ENCODE results near the gene RAE1.
A peak's percentile ranks its signal among the peaks of the same experiment; 100 is the strongest.

The RAE1 gene

GRCh38 chr20:57322476-57322875 lies 28.6 kb upstream of the RAE1 start:
- no peak for DNase-seq
- H3K36me3 ChIP-seq (replicated peaks), result no peaks in the 10 kb centered on the region
- TF ChIP-seq CTCF (IDR thresholded peaks at IDR 0.05; ENCODE audit: low read depth, low read length, missing control alignments), result no peak
- H3K4me3 ChIP-seq (ENCODE audit: low read depth, low read length), result no peak overlapping the region
- no peak overlapping the region for H3K27ac ChIP-seq
- in situ Hi-C loops (cut with HindIII; ENCODE audit: low pct_ligation_motif_present, low sequenced_read_pairs), result no loop called here
- peaks cover 6% of the 10 kb centered on the region for H3K27me3 ChIP-seq (replicated peaks)

GRCh38 chr20:57323034-57323433 lies 28.0 kb upstream of the RAE1 start:
- peak; percentile 5 for DNase-seq
- Histone ChIP-seq H3K27ac (no peak overlapping the region), H3K36me3 (replicated peaks) (no peaks in the 10 kb centered on the region), H3K4me3 (ENCODE audit: low read depth, low read length) (no peak overlapping the region), H3K27me3 (replicated peaks) (peaks cover 6% of the 10 kb centered on the region)
- no peak for TF ChIP-seq CTCF (IDR thresholded peaks at IDR 0.05; ENCODE audit: low read depth, low read length, missing control alignments)
- in situ Hi-C loops (cut with HindIII; ENCODE audit: low pct_ligation_motif_present, low sequenced_read_pairs), result no loop called here

- in situ Hi-C loops (cut with HindIII; ENCODE audit: low pct_ligation_motif_present, low sequenced_read_pairs), result loop anchor here (25.0 kb wide), 1 partner anchor 238 kb away; no protein-coding TSS in a partner anchor
- Histone ChIP-seq H3K27ac (no peak overlapping the region), H3K27me3 (replicated peaks) (peaks cover 14% of the 10 kb centered on the region), H3K36me3 (replicated peaks) (no peaks in the 10 kb centered on the region), H3K4me3 (ENCODE audit: low read depth, low read length) (no peak overlapping the region)
- no peak for TF ChIP-seq CTCF (IDR thresholded peaks at IDR 0.05; ENCODE audit: low read depth, low read length, missing control alignments)
- DNase-seq, result no peak
Measured at GRCh38 chr20:57325632-57326356, 25.3 kb upstream of the RAE1 start.

- H3K4me3 ChIP-seq (ENCODE audit: low read depth, low read length), result no peak overlapping the region
- DNase-seq, result no peak
- TF ChIP-seq CTCF (IDR thresholded peaks at IDR 0.05; ENCODE audit: low read depth, low read length, missing control alignments), result no peak
- in situ Hi-C loops (cut with HindIII; ENCODE audit: low pct_ligation_motif_present, low sequenced_read_pairs), result loop anchor here (25.0 kb wide), 1 partner anchor 240 kb away; no protein-coding TSS in a partner anchor
- H3K36me3 ChIP-seq (replicated peaks), result no peaks in the 10 kb centered on the region
- H3K27me3 ChIP-seq (replicated peaks), result peaks cover 19% of the 10 kb centered on the region
- H3K27ac ChIP-seq, result no peak overlapping the region
Measured at GRCh38 chr20:57326667-57327455, 24.2 kb upstream of the RAE1 start.

- no peak overlapping the region for H3K4me3 ChIP-seq (ENCODE audit: low read depth, low read length)
- no peak for TF ChIP-seq CTCF (IDR thresholded peaks at IDR 0.05; ENCODE audit: low read depth, low read length, missing control alignments)
- H3K27ac ChIP-seq, result no peak overlapping the region
- in situ Hi-C loops (cut with HindIII; ENCODE audit: low pct_ligation_motif_present, low sequenced_read_pairs), result loop anchor here (25.0 kb wide), 1 partner anchor 241 kb away; no protein-coding TSS in a partner anchor
- H3K27me3 ChIP-seq (replicated peaks), result peaks cover 21% of the 10 kb centered on the region
- no peak for DNase-seq
- H3K36me3 ChIP-seq (replicated peaks), result no peaks in the 10 kb centered on the region
Measured at GRCh38 chr20:57327820-57328219, 23.2 kb upstream of the RAE1 start.
